ENCODE results near the gene GPR62. TPM values are rescaled to one million over a fixed set of nuclear protein-coding genes. Genes with fewer than 3 reads are reported as not detected.

The GPR62 gene
- total and polyA plus RNA-seq, 2 experiments from 2014 or later: 0.10 to 0.38 TPM

- Mint-ChIP-seq H3K27ac (no peak overlapping the region), H3K4me3 (no peak overlapping the region), H3K27me3 (ENCODE audit: insufficient read depth, low read depth, poor library complexity) (peaks cover 32% of the 10 kb centered on the region), H3K4me1 (peaks cover 41% of the 10 kb centered on the region), H3K9me3 (no peaks in the 10 kb centered on the region; the same call in 2 of the 3 replicates), H3K36me3 (ENCODE audit: low read depth) (peaks cover 5% of the 10 kb centered on the region; the same call in 1 of the 3 replicates)
- H3K4me2 ChIP-seq: no peak overlapping the region
- DNase-seq (ENCODE audit: low spot score) (peak; percentile 63), ATAC-seq (peak; percentile 16)
- H3F3A ChIP-seq (replicated peaks; ENCODE audit: low read depth): peaks cover 8% of the 10 kb centered on the region; the same call in 1 of the 2 replicates
- H3K36me3 ChIP-seq (ENCODE audit: insufficient read depth): no peaks in the 10 kb centered on the region
- H3K9me2 ChIP-seq (ENCODE audit: insufficient read depth): no peaks in the 10 kb centered on the region
- peaks cover 28% of the 10 kb centered on the region for H3K4me1 ChIP-seq (ENCODE audit: insufficient read depth)
- peaks cover 9% of the 10 kb centered on the region; the same call in 1 of the 2 replicates for H3K27me3 ChIP-seq (ENCODE audit: insufficient read depth)
- no peaks in the 10 kb centered on the region for H3K79me2 ChIP-seq (replicated peaks; ENCODE audit: insufficient read depth)
- no peak overlapping the region for H3K27ac ChIP-seq (ENCODE audit: low read depth)
- TF ChIP-seq POLR2AphosphoS5 (IDR thresholded peaks at IDR 0.05; ENCODE audit: low read depth) (no peak), NANOG (IDR thresholded peaks at IDR 0.05; ENCODE audit: borderline replicate concordance) (no peak), STAT1 (IDR thresholded peaks at IDR 0.05; ENCODE audit: unreplicated experiment) (no peak), JUNB (IDR thresholded peaks at IDR 0.05; ENCODE audit: unreplicated experiment) (no peak), REST (IDR thresholded peaks at IDR 0.05; ENCODE audit: unreplicated experiment) (no peak)
- TF ChIP-seq, protein P1, sequence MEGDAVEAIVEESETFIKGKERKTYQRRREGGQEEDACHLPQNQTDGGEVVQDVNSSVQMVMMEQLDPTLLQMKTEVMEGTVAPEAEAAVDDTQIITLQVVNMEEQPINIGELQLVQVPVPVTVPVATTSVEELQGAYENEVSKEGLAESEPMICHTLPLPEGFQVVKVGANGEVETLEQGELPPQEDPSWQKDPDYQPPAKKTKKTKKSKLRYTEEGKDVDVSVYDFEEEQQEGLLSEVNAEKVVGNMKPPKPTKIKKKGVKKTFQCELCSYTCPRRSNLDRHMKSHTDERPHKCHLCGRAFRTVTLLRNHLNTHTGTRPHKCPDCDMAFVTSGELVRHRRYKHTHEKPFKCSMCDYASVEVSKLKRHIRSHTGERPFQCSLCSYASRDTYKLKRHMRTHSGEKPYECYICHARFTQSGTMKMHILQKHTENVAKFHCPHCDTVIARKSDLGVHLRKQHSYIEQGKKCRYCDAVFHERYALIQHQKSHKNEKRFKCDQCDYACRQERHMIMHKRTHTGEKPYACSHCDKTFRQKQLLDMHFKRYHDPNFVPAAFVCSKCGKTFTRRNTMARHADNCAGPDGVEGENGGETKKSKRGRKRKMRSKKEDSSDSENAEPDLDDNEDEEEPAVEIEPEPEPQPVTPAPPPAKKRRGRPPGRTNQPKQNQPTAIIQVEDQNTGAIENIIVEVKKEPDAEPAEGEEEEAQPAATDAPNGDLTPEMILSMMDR (conservative IDR thresholded peaks at IDR 0.05; ENCODE audit: low read depth in 2 of 2): no peak
- no peaks in the 10 kb centered on the region for H4K20me1 ChIP-seq (replicated peaks; ENCODE audit: insufficient read depth)
- H3K4me3 ChIP-seq: no peak overlapping the region
- no peak overlapping the region for H2AFZ ChIP-seq
Observed at GRCh38 chr3:51963951-51964451, 8.8 kb downstream of the GPR62 start.

DNA sequence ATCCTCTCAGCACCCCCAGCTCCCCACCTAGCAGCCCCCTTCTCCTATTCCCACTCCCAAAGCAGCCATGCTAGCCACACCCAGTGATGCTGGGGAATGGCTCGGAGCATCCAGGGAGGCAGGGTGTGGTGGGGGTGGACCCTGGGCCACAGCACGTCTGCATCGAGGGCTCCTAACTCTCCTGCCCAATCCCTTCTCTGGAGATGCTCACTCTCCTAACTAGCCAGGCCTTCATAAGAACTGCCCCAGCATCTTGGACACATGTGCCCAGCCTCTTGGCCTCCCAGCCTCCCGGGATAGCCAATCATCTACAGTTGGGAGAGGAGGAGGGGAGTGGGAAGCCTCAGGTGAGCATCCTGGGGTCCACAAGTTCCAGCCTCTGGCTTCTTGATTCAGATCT, 9.3 kb downstream of the GPR62 start:
- H3K9me2 ChIP-seq (ENCODE audit: insufficient read depth): no peaks in the 10 kb centered on the region
- Mint-ChIP-seq H3K27ac (no peak overlapping the region), H3K36me3 (ENCODE audit: low read depth) (peaks cover 7% of the 10 kb centered on the region; the same call in 1 of the 3 replicates), H3K4me1 (peaks cover 46% of the 10 kb centered on the region), H3K9me3 (no peaks in the 10 kb centered on the region; the same call in 2 of the 3 replicates), H3K4me3 (no peak overlapping the region), H3K27me3 (ENCODE audit: insufficient read depth, low read depth, poor library complexity) (peaks cover 36% of the 10 kb centered on the region)
- no peak for DNase-seq (ENCODE audit: low spot score)
- H2AFZ ChIP-seq: no peak overlapping the region
- no peak overlapping the region for H3K4me3 ChIP-seq
- peaks cover 9% of the 10 kb centered on the region; the same call in 1 of the 2 replicates for H3K27me3 ChIP-seq (ENCODE audit: insufficient read depth)
- H3K4me2 ChIP-seq: no peak overlapping the region
- no peaks in the 10 kb centered on the region for H4K20me1 ChIP-seq (replicated peaks; ENCODE audit: insufficient read depth)
- H3K36me3 ChIP-seq (ENCODE audit: insufficient read depth): no peaks in the 10 kb centered on the region
- no peaks in the 10 kb centered on the region for H3K79me2 ChIP-seq (replicated peaks; ENCODE audit: insufficient read depth)
- peaks cover 13% of the 10 kb centered on the region; the same call in 1 of the 2 replicates for H3F3A ChIP-seq (replicated peaks; ENCODE audit: low read depth)
- ATAC-seq: no peak
- H3K4me1 ChIP-seq (ENCODE audit: insufficient read depth): peaks cover 33% of the 10 kb centered on the region
- no peak overlapping the region for H3K27ac ChIP-seq (ENCODE audit: low read depth)
- no peak for TF ChIP-seq EZH2phosphoT487 (IDR thresholded peaks at IDR 0.05; ENCODE audit: unreplicated experiment)
- no peak for TF ChIP-seq POLR2AphosphoS5 (IDR thresholded peaks at IDR 0.05; ENCODE audit: low read depth)
- no peak for TF ChIP-seq ZNF331 (CRISPR knock-in tag; IDR thresholded peaks at IDR 0.05; ENCODE audit: low read depth)
- TF ChIP-seq, protein P2, sequence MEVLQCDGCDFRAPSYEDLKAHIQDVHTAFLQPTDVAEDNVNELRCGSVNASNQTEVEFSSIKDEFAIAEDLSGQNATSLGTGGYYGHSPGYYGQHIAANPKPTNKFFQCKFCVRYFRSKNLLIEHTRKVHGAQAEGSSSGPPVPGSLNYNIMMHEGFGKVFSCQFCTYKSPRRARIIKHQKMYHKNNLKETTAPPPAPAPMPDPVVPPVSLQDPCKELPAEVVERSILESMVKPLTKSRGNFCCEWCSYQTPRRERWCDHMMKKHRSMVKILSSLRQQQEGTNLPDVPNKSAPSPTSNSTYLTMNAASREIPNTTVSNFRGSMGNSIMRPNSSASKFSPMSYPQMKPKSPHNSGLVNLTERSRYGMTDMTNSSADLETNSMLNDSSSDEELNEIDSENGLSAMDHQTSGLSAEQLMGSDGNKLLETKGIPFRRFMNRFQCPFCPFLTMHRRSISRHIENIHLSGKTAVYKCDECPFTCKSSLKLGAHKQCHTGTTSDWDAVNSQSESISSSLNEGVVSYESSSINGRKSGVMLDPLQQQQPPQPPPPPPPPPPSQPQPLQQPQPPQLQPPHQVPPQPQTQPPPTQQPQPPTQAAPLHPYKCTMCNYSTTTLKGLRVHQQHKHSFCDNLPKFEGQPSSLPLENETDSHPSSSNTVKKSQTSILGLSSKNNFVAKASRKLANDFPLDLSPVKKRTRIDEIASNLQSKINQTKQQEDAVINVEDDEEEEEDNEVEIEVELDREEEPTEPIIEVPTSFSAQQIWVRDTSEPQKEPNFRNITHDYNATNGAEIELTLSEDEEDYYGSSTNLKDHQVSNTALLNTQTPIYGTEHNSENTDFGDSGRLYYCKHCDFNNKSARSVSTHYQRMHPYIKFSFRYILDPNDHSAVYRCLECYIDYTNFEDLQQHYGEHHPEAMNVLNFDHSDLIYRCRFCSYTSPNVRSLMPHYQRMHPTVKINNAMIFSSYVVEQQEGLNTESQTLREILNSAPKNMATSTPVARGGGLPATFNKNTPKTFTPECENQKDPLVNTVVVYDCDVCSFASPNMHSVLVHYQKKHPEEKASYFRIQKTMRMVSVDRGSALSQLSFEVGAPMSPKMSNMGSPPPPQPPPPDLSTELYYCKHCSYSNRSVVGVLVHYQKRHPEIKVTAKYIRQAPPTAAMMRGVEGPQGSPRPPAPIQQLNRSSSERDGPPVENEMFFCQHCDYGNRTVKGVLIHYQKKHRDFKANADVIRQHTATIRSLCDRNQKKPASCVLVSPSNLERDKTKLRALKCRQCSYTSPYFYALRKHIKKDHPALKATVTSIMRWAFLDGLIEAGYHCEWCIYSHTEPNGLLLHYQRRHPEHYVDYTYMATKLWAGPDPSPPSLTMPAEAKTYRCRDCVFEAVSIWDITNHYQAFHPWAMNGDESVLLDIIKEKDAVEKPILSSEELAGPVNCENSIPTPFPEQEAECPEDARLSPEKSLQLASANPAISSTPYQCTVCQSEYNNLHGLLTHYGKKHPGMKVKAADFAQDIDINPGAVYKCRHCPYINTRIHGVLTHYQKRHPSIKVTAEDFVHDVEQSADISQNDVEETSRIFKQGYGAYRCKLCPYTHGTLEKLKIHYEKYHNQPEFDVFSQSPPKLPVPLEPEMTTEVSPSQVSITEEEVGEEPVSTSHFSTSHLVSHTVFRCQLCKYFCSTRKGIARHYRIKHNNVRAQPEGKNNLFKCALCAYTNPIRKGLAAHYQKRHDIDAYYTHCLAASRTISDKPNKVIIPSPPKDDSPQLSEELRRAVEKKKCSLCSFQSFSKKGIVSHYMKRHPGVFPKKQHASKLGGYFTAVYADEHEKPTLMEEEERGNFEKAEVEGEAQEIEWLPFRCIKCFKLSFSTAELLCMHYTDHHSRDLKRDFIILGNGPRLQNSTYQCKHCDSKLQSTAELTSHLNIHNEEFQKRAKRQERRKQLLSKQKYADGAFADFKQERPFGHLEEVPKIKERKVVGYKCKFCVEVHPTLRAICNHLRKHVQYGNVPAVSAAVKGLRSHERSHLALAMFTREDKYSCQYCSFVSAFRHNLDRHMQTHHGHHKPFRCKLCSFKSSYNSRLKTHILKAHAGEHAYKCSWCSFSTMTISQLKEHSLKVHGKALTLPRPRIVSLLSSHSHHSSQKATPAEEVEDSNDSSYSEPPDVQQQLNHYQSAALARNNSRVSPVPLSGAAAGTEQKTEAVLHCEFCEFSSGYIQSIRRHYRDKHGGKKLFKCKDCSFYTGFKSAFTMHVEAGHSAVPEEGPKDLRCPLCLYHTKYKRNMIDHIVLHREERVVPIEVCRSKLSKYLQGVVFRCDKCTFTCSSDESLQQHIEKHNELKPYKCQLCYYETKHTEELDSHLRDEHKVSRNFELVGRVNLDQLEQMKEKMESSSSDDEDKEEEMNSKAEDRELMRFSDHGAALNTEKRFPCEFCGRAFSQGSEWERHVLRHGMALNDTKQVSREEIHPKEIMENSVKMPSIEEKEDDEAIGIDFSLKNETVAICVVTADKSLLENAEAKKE (CRISPR knock-in tag; IDR thresholded peaks at IDR 0.05): no peak
